Heart left ventricle (tissue), 16 donors: ENCODE results near the gene ARAP1. TPM values are rescaled to one million over a fixed set of nuclear protein-coding genes. Genes with fewer than 3 reads are reported as not detected.
A peak's percentile ranks its signal among the peaks of the same experiment; 100 is the strongest.

Experiments used
- ATAC-seq, 4 donors: fragments of 200-7000 bp; cut with Tn5 transposase; one replicate each; pipeline ENCODE4 v1.9.1; 2020 to 2022; ENCODE audit warnings: moderate library complexity in 4 of 4, mild to moderate bottlenecking in 3 of 4, moderate number of reproducible peaks in 1 of 4
- DNase-seq, 5 donors: peaks; one replicate each; pipeline ENCODE4 v3.0.0-alpha.2; 2020
- H3K27ac ChIP-seq, 12 donors: fragments of 200-600 bp; sonication (generic) in 4 of 12; one replicate each; pipeline versions ENCODE4 v1.5.0 to v1.8.0; 2016 to 2022; ENCODE audit warnings: mild to moderate bottlenecking in 2 of 12
- H3K27me3 ChIP-seq, 9 donors: fragments of 200-600 bp; sonication (generic) in 2 of 9; one replicate each; pipeline versions ENCODE4 v1.5.1 to v1.8.0; 2016 to 2022; ENCODE audit warnings: mild to moderate bottlenecking in 3 of 9
- H3K36me3 ChIP-seq, 9 donors: fragments of 200-600 bp; sonication (generic) in 2 of 9; one replicate each; pipeline versions ENCODE4 v1.5.0 to v1.8.0; 2018 to 2022; ENCODE audit warnings: mild to moderate bottlenecking in 2 of 9
- H3K4me1 ChIP-seq, 12 donors: fragments of 200-600 bp; sonication (generic) in 4 of 12; one replicate each; pipeline versions ENCODE4 v1.5.0 to v1.8.0; 2016 to 2022; ENCODE audit warnings: mild to moderate bottlenecking in 3 of 12
- H3K4me3 ChIP-seq, 12 donors: fragments of 200-600 bp; sonication (generic) in 4 of 12; one replicate each; pipeline versions ENCODE4 v1.5.0 to v1.8.0; 2017 to 2022; ENCODE audit warnings: mild to moderate bottlenecking in 9 of 12, moderate library complexity in 4 of 12
- H3K9me3 ChIP-seq, 12 donors: fragments of 200-600 bp; sonication (generic) in 4 of 12; one replicate each; pipeline versions ENCODE4 v1.5.0 to v1.8.0; 2016 to 2022; ENCODE audit warnings: mild to moderate bottlenecking in 1 of 12
- CTCF ChIP-seq, 12 donors: fragments of 200-600 bp; sonication (generic) in 4 of 12; IDR thresholded peaks; one replicate each; pipeline versions ENCODE4 v1.5.0 to v1.8.0; 2018 to 2022; ENCODE audit warnings: antibody characterized with exemption in 12 of 12, mild to moderate bottlenecking in 5 of 12
- POLR2A ChIP-seq, 2 donors: fragments of 450-650 bp; IDR thresholded peaks; one replicate each; pipeline ENCODE4 v1.6.1; 2017; ENCODE audit warnings: antibody characterized with exemption in 2 of 2, mild to moderate bottlenecking in 2 of 2, moderate library complexity in 2 of 2
- WGBS, 4 donors: extraction: QIAGEN DNeasy Blood & Tissue Kit in 2 of 4; methylation state at CpG; one replicate each; pipeline versions ENCODE4 v1.1.5 to v1.1.7; 2013 to 2018; 5-methylcytosine and 5-hydroxymethylcytosine counted together
- intact Hi-C, 10 donors: fragments of 100-400 bp; cut with DNase I; formaldehyde crosslinking; loops; one replicate each; pipeline versions ENCODE4 v1.11.1 to v1.14.2; 2022
- polyA plus RNA-seq, 2 donors: library from polyadenylated mRNA; stranded (reverse); fragments of 200-250 nt; gene quantifications; one replicate each; pipeline ENCODE4 v1.2.3, GENCODE V29; 2013
- total RNA-seq, 9 donors: library from RNA; depleted of rRNA in 2 of 9; stranded (reverse); fragments of >200 nt in 2 of 9; fragmentation: NEBNext Ultra II Directional in 3 of 9; extraction: Animal tissue kit (Norgen Biotek cat#: 25700) in 3 of 9; gene quantifications; one replicate each; pipeline versions ENCODE4 v1.1.0 to v1.2.4, GENCODE V29; 2016 to 2023
- donor health status: ischemic (EF 13 %, LVEDD 7.1; RV severe dilation, severe dysfunction).
- donor health status: healthy with polysubstance abuse.
- donor health status: DM: no; HTN: yes; CAD: no.
- donor health status: DM: no; HTN: no; CAD: no.
- donor health status: ischemic (EF 25% LVEDD 6.9; RV normal size, moderate dysfunction).
- donor health status: ischemic (EF 25% LVEDD 5.7; RV mildly dilated, moderate dysfunction).
- donor health status: healthy.
- donor health status: DM: yes; HTN: yes; CAD: no.
- donor health status: ischemic (EF 35%, LVEDD 5.7; RV mildly dilated, moderate dysfunction).
- donor health status: nonischemic (EF 11% LVEDD 7.7; RV severe dilation, severe dysfunction).
- donor health status: DM: yes; HTN: yes; CAD: no.
- donor health status: PGD.
- donor health status: ischemic (EF 29% LVEDD 5.4; RV normal size, mild dysfunction).
- donor health status: nonischemic (EF 23%, LVEDD 6.1; RV moderate dilation, normal function).

ARAP1 gene
- total and polyA plus RNA-seq, 11 donors = 35.4 to 116 (median 43.6) TPM

- Histone ChIP-seq H3K27ac (no peak overlapping the region), H3K9me3 (no peaks in the 10 kb centered on the region), H3K4me3 (no peak overlapping the region), H3K4me1 (peaks cover 0 to 41% (median 17%) of the 10 kb centered on the region in 12 donors), H3K36me3 (peaks cover 0 to 12% (median 0%) of the 10 kb centered on the region in 9 donors), H3K27me3 (no peaks in the 10 kb centered on the region)
- intact Hi-C loops = no loop called here
- WGBS, 4 donors = 96 to 99% (median 96%) methylated on average over 5 to 8 of the region's 8 CpGs
- ATAC-seq = no peak
- no peak for TF ChIP-seq CTCF (IDR thresholded peaks at IDR 0.05)
- no peak for TF ChIP-seq POLR2A (IDR thresholded peaks at IDR 0.05)
- peak in 1 of 5 donors; percentile 10 for DNase-seq
These were observed 1.9 kb upstream of the ARAP1 start for GRCh38 chr11:72754149-72754543.

- Histone ChIP-seq H3K27ac (peak overlapping the region in 1 of 12 donors; percentile 67), H3K4me3 (no peak overlapping the region), H3K36me3 (peaks cover 0 to 12% (median 0%) of the 10 kb centered on the region in 9 donors), H3K9me3 (no peaks in the 10 kb centered on the region), H3K4me1 (peaks cover 0 to 36% (median 15%) of the 10 kb centered on the region in 12 donors), H3K27me3 (no peaks in the 10 kb centered on the region)
- 88 to 94% (median 91%) methylated on average over 8 to 9 of the region's 9 CpGs for WGBS, 4 donors
- peak in 2 of 4 donors; percentile 8 to 19 for ATAC-seq
- DNase-seq = peak in 1 of 5 donors; percentile 25
- peak in 1 of 12 donors; percentile 12 for TF ChIP-seq CTCF (IDR thresholded peaks at IDR 0.05)
- no peak for TF ChIP-seq POLR2A (IDR thresholded peaks at IDR 0.05)
- intact Hi-C loops = loop anchor here in 1 of 10 donors (2.0 kb wide), 1 partner anchor 37 kb away; no protein-coding TSS in a partner anchor
These were observed 1.3 kb upstream of the ARAP1 start for GRCh38 chr11:72753341-72754148.

GRCh38 chr11:72751116-72752087 lies 806 bp downstream of the ARAP1 start:
- H3K36me3 ChIP-seq = peaks cover 0 to 3% (median 0%) of the 10 kb centered on the region in 9 donors
- peak in 1 of 4 donors; percentile 9 for ATAC-seq
- TF ChIP-seq CTCF (IDR thresholded peaks at IDR 0.05) (no peak), POLR2A (IDR thresholded peaks at IDR 0.05) (no peak)
- H3K9me3 ChIP-seq = no peaks in the 10 kb centered on the region
- H3K27me3 ChIP-seq = no peaks in the 10 kb centered on the region
- DNase-seq = peak in 1 of 5 donors; percentile 25
- peak overlapping the region; percentile 56 to 88 (median 72) for H3K4me3 ChIP-seq
- H3K4me1 ChIP-seq = peaks cover 0 to 30% (median 15%) of the 10 kb centered on the region in 12 donors
- H3K27ac ChIP-seq = peak overlapping the region in 6 of 12 donors; percentile 34 to 67 (median 60)
- intact Hi-C loops = loop anchor here in 1 of 10 donors (2.0 kb wide), 1 partner anchor 39 kb away; no protein-coding TSS in a partner anchor
- WGBS, 4 donors = 43 to 51% (median 44%) methylated on average over 15 to 19 of the region's 19 CpGs
